ENCODE results near the gene UTP14C. TPM values are rescaled to one million over a fixed set of nuclear protein-coding genes. Genes with fewer than 3 reads are reported as not detected.

The UTP14C gene
- total and polyA plus RNA-seq, 2 of the 13 experiments (the other 11 are each of a cell fraction or from before 2014, with no cell fraction given) = 8.8 to 12.2 TPM

- TF ChIP-seq NFAT5 (CRISPR knock-in tag; IDR thresholded peaks at IDR 0.05) = peak; percentile 14; the same call in 1 of the 2 replicates
- no peak for TF ChIP-seq ZNF234 (CRISPR knock-in tag; conservative IDR thresholded peaks at IDR 0.05)
- peak; percentile 62; the same call in 1 of the 2 replicates for TF ChIP-seq REPIN1 (CRISPR knock-in tag; IDR thresholded peaks at IDR 0.05; ENCODE audit: borderline replicate concordance, low read depth)
- TF ChIP-seq JARID2 (CRISPR knock-in tag; IDR thresholded peaks at IDR 0.05; ENCODE audit: insufficient replicate concordance) = no peak
- TF ChIP-seq GATAD1 (CRISPR knock-in tag; IDR thresholded peaks at IDR 0.05) = peak; percentile 91
- no peak for TF ChIP-seq TCF7L2 (IDR thresholded peaks at IDR 0.05; ENCODE audit: low read depth, low read length)
- TF ChIP-seq MXD3 (CRISPR knock-in tag; IDR thresholded peaks at IDR 0.05) = peak; percentile 82; the same call in 1 of the 2 replicates
- TF ChIP-seq KDM5A (IDR thresholded peaks at IDR 0.05; ENCODE audit: borderline replicate concordance, low read length) = no peak; the same call in 1 of the 2 replicates
- no peak for TF ChIP-seq SMARCE1 (IDR thresholded peaks at IDR 0.05; ENCODE audit: borderline replicate concordance)
- peak; percentile 89 for TF ChIP-seq ZFX (CRISPR knock-in tag; IDR thresholded peaks at IDR 0.05; ENCODE audit: low read depth)
- TF ChIP-seq JDP2 (CRISPR knock-in tag; IDR thresholded peaks at IDR 0.05; ENCODE audit: borderline replicate concordance) = no peak; the same call in 1 of the 2 replicates
- 0 out of 2 replicates have a peak, but pooled peaks have one; percentile 23 for TF ChIP-seq ZFP41 (CRISPR knock-in tag; IDR thresholded peaks at IDR 0.05; ENCODE audit: borderline replicate concordance)
- TF ChIP-seq FIP1L1 (IDR thresholded peaks at IDR 0.05; ENCODE audit: borderline replicate concordance, insufficient read depth, low read depth, low read length) = no peak
- peak; percentile 96 for TF ChIP-seq ZNF746 (CRISPR knock-in tag; IDR thresholded peaks at IDR 0.05)
- TF ChIP-seq ZBTB4 (CRISPR knock-in tag; IDR thresholded peaks at IDR 0.05; ENCODE audit: borderline replicate concordance) = peak; percentile 46; the same call in 1 of the 2 replicates
- no peak for TF ChIP-seq ZFP36L2 (CRISPR knock-in tag; IDR thresholded peaks at IDR 0.05)
- TF ChIP-seq ZNF615 (CRISPR knock-in tag; IDR thresholded peaks at IDR 0.05; ENCODE audit: borderline replicate concordance) = 0 out of 2 replicates have a peak, but pooled peaks have one; percentile 89
- no peak for TF ChIP-seq NBN (conservative IDR thresholded peaks at IDR 0.05)
- peak; percentile 45; the same call in 1 of the 2 replicates for TF ChIP-seq TGIF2 (CRISPR knock-in tag; IDR thresholded peaks at IDR 0.05)
- no peak; the same call in none of the 2 replicates for TF ChIP-seq RFX5 (IDR thresholded peaks at IDR 0.05; ENCODE audit: low read depth, low read length)
Observed at GRCh38 chr13:52011632-52012511, 12.6 kb upstream of the UTP14C start, which contains the start of gene ALG11 (continued).
